GM12873 (cell line): Measurements from ENCODE around the gene MED25.

ENCODE experiments used
- TF ChIP-seq, protein P1 (sequence below): IDR thresholded peaks from 2 replicates; pipeline ENCODE4 v1.5.1; 2012; ENCODE audit warnings: low read depth, mild to moderate bottlenecking, moderate library complexity, low read length, control low read depth; ENCODE audit not compliant: insufficient read depth; ENCODE audit errors: missing control alignments

MED25 gene

DNA sequence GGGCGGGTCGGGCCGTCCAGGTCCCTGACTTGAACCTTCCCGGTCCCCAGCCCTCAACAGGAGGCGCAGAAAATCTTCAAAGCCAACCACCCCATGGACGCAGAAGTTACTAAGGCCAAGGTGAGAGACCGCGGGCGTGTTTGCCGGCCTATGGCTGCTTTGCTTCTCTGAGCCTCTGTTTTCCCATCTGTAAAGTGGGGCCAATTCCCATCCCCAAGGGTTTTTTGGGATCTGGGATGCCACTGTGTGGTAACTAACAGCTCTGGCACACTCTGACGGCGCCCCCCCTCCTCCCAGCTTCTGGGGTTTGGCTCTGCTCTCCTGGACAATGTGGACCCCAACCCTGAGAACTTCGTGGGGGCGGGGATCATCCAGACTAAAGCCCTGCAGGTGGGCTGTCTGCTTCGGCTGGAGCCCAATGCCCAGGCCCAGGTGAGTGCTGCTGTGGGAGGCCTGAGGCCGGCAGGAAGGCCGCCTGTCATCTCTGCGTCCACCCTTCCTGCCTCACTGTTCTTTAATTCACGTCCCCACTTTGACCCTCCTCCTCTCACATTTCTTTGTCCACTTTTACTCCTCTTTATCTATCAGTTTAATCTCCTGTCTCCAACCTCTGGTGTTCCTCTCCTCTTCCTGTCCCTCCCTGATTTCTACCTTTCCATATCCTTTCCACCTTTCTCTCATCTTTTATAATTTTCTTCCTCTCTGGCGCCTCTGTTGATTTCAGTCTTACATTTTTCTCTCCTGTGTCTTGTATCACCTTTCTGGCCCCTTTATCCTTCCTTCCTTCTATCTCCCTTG, 12.1 kb upstream of the MED25 start:
- TF ChIP-seq, protein P1, sequence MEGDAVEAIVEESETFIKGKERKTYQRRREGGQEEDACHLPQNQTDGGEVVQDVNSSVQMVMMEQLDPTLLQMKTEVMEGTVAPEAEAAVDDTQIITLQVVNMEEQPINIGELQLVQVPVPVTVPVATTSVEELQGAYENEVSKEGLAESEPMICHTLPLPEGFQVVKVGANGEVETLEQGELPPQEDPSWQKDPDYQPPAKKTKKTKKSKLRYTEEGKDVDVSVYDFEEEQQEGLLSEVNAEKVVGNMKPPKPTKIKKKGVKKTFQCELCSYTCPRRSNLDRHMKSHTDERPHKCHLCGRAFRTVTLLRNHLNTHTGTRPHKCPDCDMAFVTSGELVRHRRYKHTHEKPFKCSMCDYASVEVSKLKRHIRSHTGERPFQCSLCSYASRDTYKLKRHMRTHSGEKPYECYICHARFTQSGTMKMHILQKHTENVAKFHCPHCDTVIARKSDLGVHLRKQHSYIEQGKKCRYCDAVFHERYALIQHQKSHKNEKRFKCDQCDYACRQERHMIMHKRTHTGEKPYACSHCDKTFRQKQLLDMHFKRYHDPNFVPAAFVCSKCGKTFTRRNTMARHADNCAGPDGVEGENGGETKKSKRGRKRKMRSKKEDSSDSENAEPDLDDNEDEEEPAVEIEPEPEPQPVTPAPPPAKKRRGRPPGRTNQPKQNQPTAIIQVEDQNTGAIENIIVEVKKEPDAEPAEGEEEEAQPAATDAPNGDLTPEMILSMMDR: no peak

DNA sequence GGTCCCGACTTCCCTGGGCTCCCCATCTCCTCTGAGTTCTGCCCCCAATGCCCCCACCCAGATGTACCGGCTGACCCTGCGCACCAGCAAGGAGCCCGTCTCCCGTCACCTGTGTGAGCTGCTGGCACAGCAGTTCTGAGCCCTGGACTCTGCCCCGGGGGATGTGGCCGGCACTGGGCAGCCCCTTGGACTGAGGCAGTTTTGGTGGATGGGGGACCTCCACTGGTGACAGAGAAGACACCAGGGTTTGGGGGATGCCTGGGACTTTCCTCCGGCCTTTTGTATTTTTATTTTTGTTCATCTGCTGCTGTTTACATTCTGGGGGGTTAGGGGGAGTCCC, 11.5 kb upstream of the MED25 start:
- TF ChIP-seq, protein P1: no peak

DNA sequence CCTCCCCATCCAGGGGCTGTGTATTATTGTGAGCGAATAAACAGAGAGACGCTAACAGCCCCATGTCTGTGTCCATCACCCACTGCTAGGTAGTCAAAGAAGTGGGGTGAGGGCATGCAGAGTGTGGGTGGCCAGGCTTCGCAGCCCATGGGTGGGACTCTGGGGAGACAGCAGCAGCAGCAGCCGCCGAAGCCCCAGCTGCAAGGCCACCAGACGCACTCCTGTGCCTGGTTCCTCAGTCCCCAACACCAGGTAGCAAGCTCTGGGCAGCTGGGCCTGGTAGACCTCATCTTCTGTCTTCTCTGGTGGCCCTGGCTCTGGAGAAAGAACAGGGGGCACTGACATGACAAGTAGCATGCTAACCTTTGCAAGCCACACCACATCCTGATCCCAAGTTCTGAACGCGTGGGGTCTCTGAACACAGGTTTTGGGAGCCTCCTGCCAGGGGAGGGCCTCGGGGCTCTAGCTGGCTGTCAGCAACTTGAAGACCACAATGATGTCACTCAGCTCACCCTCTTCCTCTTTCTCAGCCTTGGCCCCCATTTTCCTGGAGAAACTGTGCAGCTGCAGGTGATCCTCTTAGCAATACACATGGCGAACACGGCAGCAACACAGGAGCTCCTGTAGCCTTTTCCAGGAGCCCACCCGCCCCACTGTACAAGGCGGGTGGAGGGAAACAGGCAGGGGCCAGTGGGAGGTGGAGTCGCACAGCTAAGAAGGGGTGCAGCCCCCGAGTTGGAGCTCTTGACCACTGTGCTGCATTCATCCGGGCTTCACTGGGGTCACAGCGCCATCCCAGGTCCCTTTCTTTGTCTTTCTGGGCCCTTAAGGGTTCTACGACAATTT, 10.8 kb upstream of the MED25 start:
- TF ChIP-seq, protein P1: no peak

DNA sequence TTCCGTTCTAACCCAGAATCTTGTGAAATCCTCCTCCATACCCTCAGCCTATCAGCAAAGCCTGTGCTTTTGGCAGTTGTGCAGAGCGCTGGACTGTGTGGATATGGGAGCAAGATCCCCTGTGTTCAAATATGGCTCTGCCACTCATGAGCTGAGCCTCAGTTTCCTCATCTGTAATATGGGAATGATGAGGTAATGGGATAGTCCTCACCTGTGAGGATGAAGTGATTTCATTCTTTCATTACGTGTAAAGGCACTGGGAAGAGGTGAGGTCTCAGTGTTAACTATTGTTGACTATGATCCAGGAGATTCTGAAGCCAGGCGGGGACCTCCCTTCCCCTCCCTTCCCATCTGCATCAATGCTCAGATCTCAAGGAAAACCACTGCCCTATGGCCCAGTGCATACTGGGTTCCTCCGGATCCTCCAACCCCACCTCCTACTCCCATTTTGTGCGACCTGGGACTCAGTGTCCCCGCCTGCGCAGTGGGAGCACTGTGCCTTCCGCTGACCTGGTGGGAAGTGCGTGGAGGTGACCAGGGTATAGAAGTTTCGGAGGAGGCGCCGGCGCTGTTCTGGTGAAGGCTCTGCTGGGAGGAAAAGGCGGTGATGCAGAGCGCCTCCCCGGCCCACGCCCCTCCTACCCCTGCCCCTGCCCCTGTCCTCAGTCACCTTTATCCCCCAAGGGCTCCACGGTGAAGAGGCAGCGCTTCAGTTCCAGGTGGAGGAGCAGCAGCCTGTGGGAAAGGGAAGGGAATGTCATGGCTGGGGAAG, 10.0 kb upstream of the MED25 start:
- TF ChIP-seq, protein P1: no peak

DNA sequence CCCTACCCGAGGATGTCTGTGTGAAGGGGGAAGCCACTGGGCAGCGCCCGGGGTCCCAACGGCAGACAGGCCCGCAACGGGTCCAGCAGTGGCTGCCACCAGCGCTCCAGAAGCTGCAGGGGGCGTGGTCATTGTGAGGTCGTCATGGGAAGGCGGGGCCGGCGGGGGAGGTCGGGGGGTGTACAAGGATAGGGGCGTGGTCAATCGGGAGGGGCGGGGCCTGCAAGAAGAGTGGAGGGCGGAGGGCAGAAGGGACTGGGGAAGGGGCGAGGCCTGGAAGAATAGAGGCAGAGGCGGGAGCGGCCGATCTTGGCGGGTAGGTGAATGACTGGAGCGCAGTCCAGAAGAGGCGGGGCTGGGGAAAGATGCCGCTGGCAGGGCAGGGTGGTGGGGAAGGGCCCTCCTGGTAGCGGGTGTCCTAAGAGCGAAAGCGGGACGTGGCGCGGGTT, 9.4 kb upstream of the MED25 start:
- TF ChIP-seq, protein P1: no peak

DNA sequence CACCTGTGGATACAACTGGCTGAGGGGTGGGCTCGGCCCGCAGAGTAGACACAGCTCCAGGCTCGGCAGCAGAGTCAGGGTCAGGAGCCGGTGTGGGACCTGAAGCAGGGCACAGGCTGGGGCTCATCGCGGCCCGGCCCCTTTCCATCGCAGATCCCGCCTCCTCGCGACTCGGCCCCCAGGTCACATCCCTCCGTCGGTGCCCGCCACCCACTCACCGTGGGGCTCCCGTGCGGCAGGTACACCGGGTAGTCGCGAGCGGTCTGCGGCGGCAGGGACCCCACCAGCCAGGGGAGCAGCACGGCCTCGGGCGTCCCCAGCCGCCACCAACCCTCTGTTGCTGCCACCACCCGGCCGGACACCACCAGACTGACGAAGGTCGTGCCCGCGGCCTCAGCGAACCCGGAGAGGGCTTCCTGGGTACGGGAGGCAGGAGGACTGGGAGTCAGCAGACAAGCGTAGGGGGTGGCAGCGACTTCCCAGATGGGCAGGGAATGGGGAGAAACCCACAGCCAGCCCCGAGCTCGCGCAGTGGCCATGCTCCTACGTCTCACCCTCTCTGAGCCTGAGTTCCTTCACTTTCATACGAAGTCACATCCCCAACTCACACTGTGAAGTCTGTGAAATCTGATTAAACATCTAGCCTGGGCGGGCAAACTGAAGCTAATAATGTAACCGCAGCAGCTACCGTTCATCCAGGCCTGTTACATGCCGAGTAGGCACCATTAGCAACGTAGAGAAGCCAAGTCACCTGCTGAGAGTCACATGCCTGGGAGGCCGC, 8.7 kb upstream of the MED25 start:
- TF ChIP-seq, protein P1: peak; percentile 3
